Chondrocyte (in vitro differentiated cells): Measurements from ENCODE around the gene NFYC. TPM values are rescaled to one million over a fixed set of nuclear protein-coding genes. Genes with fewer than 3 reads are reported as not detected.

Source experiments
- DNase-seq: peaks from one replicate; pipeline ENCODE4 v3.0.0; 2021; ENCODE audit warnings: mixed read lengths, low spot score
- H3K27ac Mint-ChIP-seq: one replicate; pipeline ENCODE4 v1.8.0; 2021; ENCODE audit warnings: mild to moderate bottlenecking, moderate library complexity, mixed read lengths; ENCODE audit not compliant: unreplicated experiment
- H3K27me3 Mint-ChIP-seq: 2 replicates; pipeline ENCODE4 v1.8.0; 2021; ENCODE audit warnings: low read depth, mixed read lengths
- H3K36me3 Mint-ChIP-seq: 2 replicates; pipeline ENCODE4 v1.8.0; 2021; ENCODE audit warnings: low read depth, mixed read lengths
- H3K4me1 Mint-ChIP-seq: 2 replicates; pipeline ENCODE4 v1.8.0; 2021; ENCODE audit warnings: low read depth, mild to moderate bottlenecking, mixed read lengths
- H3K4me3 Mint-ChIP-seq: one replicate; pipeline ENCODE4 v1.8.0; 2021; ENCODE audit warnings: mild to moderate bottlenecking, moderate library complexity, mixed read lengths; ENCODE audit not compliant: unreplicated experiment
- H3K9me3 Mint-ChIP-seq: 2 replicates; pipeline ENCODE4 v1.8.0; 2021; ENCODE audit warnings: low read depth, mixed read lengths
- total RNA-seq: library from RNA; stranded (reverse); gene quantifications from 3 replicates; pipeline ENCODE4 v1.2.1, GENCODE V29; 2021
- TF ChIP-seq, protein P1 (sequence below): fragments of 200-600 bp; sonication (generic); IDR thresholded peaks from 2 replicates; pipeline ENCODE4 v1.5.0; 2021; ENCODE audit warnings: antibody characterized with exemption, mild to moderate bottlenecking, moderate library complexity

NFYC gene
- total RNA-seq, 1 donor from 2014 or later, result 35.8 TPM

DNA sequence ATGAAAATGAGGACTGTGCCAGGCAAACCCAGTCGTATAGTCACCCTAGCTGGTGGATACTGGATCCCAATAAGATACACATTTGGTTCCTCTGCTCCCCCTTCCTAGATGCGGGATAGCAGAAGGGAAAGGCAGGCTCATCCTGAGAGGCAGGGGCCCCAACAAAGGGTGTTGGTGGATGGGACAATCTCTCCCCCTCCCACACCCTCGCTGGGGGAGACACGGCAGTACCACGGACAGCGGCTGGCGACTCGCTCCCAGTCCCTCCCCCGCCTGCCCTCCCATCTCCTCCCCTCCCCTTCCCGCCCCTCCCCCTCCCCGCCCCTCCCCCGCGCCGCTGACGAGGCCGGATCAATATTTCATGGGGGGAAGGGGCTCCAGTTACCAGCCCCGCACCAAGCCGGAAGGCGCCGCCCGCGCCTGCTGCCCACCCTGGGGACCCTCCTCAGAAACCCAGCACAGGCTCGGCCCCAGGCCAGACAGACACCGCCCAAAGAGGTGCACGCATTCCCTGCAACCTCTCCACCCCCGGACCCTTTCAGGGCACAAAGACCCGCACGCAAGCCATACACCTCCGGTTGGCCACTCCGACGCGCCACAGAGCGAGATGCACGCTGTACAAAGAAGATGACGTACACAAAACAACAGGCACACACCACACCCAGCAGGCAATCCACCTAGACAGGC is 37.5 kb upstream of the NFYC start:
- H3K4me3 Mint-ChIP-seq, result peak overlapping the region; percentile 15
- TF ChIP-seq, protein P1, sequence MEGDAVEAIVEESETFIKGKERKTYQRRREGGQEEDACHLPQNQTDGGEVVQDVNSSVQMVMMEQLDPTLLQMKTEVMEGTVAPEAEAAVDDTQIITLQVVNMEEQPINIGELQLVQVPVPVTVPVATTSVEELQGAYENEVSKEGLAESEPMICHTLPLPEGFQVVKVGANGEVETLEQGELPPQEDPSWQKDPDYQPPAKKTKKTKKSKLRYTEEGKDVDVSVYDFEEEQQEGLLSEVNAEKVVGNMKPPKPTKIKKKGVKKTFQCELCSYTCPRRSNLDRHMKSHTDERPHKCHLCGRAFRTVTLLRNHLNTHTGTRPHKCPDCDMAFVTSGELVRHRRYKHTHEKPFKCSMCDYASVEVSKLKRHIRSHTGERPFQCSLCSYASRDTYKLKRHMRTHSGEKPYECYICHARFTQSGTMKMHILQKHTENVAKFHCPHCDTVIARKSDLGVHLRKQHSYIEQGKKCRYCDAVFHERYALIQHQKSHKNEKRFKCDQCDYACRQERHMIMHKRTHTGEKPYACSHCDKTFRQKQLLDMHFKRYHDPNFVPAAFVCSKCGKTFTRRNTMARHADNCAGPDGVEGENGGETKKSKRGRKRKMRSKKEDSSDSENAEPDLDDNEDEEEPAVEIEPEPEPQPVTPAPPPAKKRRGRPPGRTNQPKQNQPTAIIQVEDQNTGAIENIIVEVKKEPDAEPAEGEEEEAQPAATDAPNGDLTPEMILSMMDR, result no peak
- no peaks in the 10 kb centered on the region for H3K9me3 Mint-ChIP-seq
- H3K4me1 Mint-ChIP-seq, result peaks cover 7% of the 10 kb centered on the region
- peaks cover 7% of the 10 kb centered on the region for H3K27me3 Mint-ChIP-seq
- no peak for DNase-seq
- peaks cover 3% of the 10 kb centered on the region for H3K36me3 Mint-ChIP-seq
- no peak overlapping the region for H3K27ac Mint-ChIP-seq

GRCh38 chr1:40657046-40657445 is 34.5 kb upstream of the NFYC start:
- no peak for DNase-seq
- Mint-ChIP-seq H3K27me3 (peaks cover 7% of the 10 kb centered on the region), H3K4me1 (peaks cover 9% of the 10 kb centered on the region), H3K36me3 (peaks cover 3% of the 10 kb centered on the region), H3K9me3 (no peaks in the 10 kb centered on the region), H3K27ac (no peak overlapping the region), H3K4me3 (no peak overlapping the region)
- TF ChIP-seq, protein P1, result no peak

GRCh38 chr1:40658751-40659648 is 32.5 kb upstream of the NFYC start:
- H3K27me3 Mint-ChIP-seq, result peaks cover 7% of the 10 kb centered on the region
- DNase-seq, result no peak
- H3K27ac Mint-ChIP-seq, result no peak overlapping the region
- H3K4me3 Mint-ChIP-seq, result no peak overlapping the region
- H3K4me1 Mint-ChIP-seq, result peaks cover 26% of the 10 kb centered on the region
- H3K36me3 Mint-ChIP-seq, result peaks cover 3% of the 10 kb centered on the region
- no peaks in the 10 kb centered on the region for H3K9me3 Mint-ChIP-seq
- TF ChIP-seq, protein P1, result no peak

GRCh38 chr1:40659649-40659947 is 31.9 kb upstream of the NFYC start:
- TF ChIP-seq, protein P1, result no peak

DNA sequence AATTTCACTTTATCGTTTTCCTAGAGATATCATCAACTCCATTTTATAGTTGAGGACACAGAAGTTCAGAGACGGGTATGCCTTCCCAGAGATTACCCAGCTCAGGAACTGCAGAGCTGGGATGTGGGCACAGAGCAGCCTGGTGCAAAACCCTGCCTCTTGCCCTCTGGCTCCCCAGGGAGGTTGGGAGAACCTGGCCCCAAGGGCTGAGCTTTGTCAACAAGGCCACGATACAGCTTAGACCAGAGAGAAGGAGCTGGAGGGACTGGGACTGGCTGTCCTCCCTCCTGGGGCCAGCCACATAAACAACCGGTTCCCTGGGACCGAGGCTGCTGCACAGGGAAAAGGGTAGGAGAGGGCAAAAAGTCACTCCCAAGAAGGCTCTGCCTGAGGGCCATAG is 29.8 kb upstream of the NFYC start:
- Mint-ChIP-seq H3K9me3 (no peaks in the 10 kb centered on the region), H3K4me1 (peaks cover 32% of the 10 kb centered on the region), H3K27me3 (no peaks in the 10 kb centered on the region), H3K36me3 (peaks cover 3% of the 10 kb centered on the region), H3K4me3 (no peak overlapping the region), H3K27ac (no peak overlapping the region)
- TF ChIP-seq, protein P1, result no peak
- no peak for DNase-seq

More at GRCh38 chr1:40659649-40659947, 31.9 kb upstream of the NFYC start:
- DNase-seq, result no peak
- Mint-ChIP-seq H3K9me3 (no peaks in the 10 kb centered on the region), H3K27ac (no peak overlapping the region), H3K36me3 (peaks cover 3% of the 10 kb centered on the region), H3K27me3 (peaks cover 3% of the 10 kb centered on the region), H3K4me3 (no peak overlapping the region), H3K4me1 (peaks cover 24% of the 10 kb centered on the region)
